ENCODE data around the gene OXCT1.
A peak's percentile ranks its signal among the peaks of the same experiment; 100 is the strongest.

OXCT1 gene

GRCh38 chr5:41793141-41793770, 77.0 kb downstream of the OXCT1 start:
- DNase-seq: no peak
- Histone ChIP-seq H3K27ac (ENCODE audit: low read depth, low read length) (no peak overlapping the region), H3K23ac (ENCODE audit: low read length) (no peak overlapping the region)

GRCh38 chr5:41790038-41790776, 80.0 kb downstream of the OXCT1 start:
- H3K27ac ChIP-seq (ENCODE audit: low read depth, low read length): no peak overlapping the region
- no peak for DNase-seq

More at GRCh38 chr5:41793141-41793770, 77.0 kb downstream of the OXCT1 start:
- Histone ChIP-seq H2BK120ac (ENCODE audit: low read depth, low read length) (no peak overlapping the region), H4K5ac (ENCODE audit: low read length) (no peak overlapping the region), H2BK5ac (ENCODE audit: low read length) (no peak overlapping the region), H2AK5ac (ENCODE audit: low read length) (no peak overlapping the region), H3K4me2 (ENCODE audit: low read length) (no peak overlapping the region), H3K4me1 (ENCODE audit: control insufficient read depth, low read depth, low read length) (peaks cover 2% of the 10 kb centered on the region), H3K4me3 (ENCODE audit: low read length) (no peak overlapping the region), H3K79me2 (ENCODE audit: control insufficient read depth, insufficient read depth, low read length) (no peaks in the 10 kb centered on the region), H3K56ac (ENCODE audit: low read length) (no peak overlapping the region), H3K18ac (ENCODE audit: low read length) (no peak overlapping the region), H4K8ac (ENCODE audit: low read depth, low read length) (no peak overlapping the region), H3K36me3 (ENCODE audit: control insufficient read depth, insufficient read depth, low read length) (no peaks in the 10 kb centered on the region), H2BK15ac (replicated peaks; ENCODE audit: low read depth) (no peak overlapping the region), H3K79me1 (ENCODE audit: low read length) (no peaks in the 10 kb centered on the region), H3K9ac (ENCODE audit: low read length) (no peak overlapping the region), H3K27me3 (ENCODE audit: insufficient read depth, low read length, poor library complexity) (no peaks in the 10 kb centered on the region), H3K4ac (ENCODE audit: low read depth, low read length) (no peak overlapping the region)
- no CpG with 5 or more reads among the region's 3 CpGs for WGBS (ENCODE audit: extremely low coverage, insufficient coverage, low lambda C conversion rate)

GRCh38 chr5:41789434-41789833, 80.8 kb downstream of the OXCT1 start:
- Histone ChIP-seq H2BK15ac (replicated peaks; ENCODE audit: low read depth) (no peak overlapping the region), H3K4me1 (ENCODE audit: control insufficient read depth, low read depth, low read length) (peaks cover under 1% of the 10 kb centered on the region), H3K4me2 (ENCODE audit: low read length) (no peak overlapping the region), H3K4ac (ENCODE audit: low read depth, low read length) (no peak overlapping the region), H2AK5ac (ENCODE audit: low read length) (no peak overlapping the region), H3K23ac (ENCODE audit: low read length) (no peak overlapping the region), H3K18ac (ENCODE audit: low read length) (no peak overlapping the region), H3K36me3 (ENCODE audit: control insufficient read depth, insufficient read depth, low read length) (no peaks in the 10 kb centered on the region), H4K8ac (ENCODE audit: low read depth, low read length) (no peak overlapping the region), H3K27ac (ENCODE audit: low read depth, low read length) (no peak overlapping the region), H3K27me3 (ENCODE audit: insufficient read depth, low read length, poor library complexity) (no peaks in the 10 kb centered on the region), H4K5ac (ENCODE audit: low read length) (no peak overlapping the region), H3K79me1 (ENCODE audit: low read length) (no peaks in the 10 kb centered on the region), H3K79me2 (ENCODE audit: control insufficient read depth, insufficient read depth, low read length) (no peaks in the 10 kb centered on the region), H3K56ac (ENCODE audit: low read length) (no peak overlapping the region), H3K9ac (ENCODE audit: low read length) (no peak overlapping the region), H2BK5ac (ENCODE audit: low read length) (no peak overlapping the region), H2BK120ac (ENCODE audit: low read depth, low read length) (no peak overlapping the region), H3K4me3 (ENCODE audit: low read length) (no peak overlapping the region)
- no CpG with 5 or more reads among the region's 1 CpG for WGBS (ENCODE audit: extremely low coverage, insufficient coverage, low lambda C conversion rate)
- DNase-seq: no peak

More at GRCh38 chr5:41790038-41790776, 80.0 kb downstream of the OXCT1 start:
- no peak overlapping the region for H3K18ac ChIP-seq (ENCODE audit: low read length)
- no peak overlapping the region for H2BK120ac ChIP-seq (ENCODE audit: low read depth, low read length)
- no peak overlapping the region for H3K4ac ChIP-seq (ENCODE audit: low read depth, low read length)
- no peak overlapping the region for H4K8ac ChIP-seq (ENCODE audit: low read depth, low read length)
- no peak overlapping the region for H2BK15ac ChIP-seq (replicated peaks; ENCODE audit: low read depth)
- WGBS (ENCODE audit: extremely low coverage, insufficient coverage, low lambda C conversion rate): no CpG with 5 or more reads among the region's 6 CpGs
- H3K23ac ChIP-seq (ENCODE audit: low read length): no peak overlapping the region
- no peaks in the 10 kb centered on the region for H3K36me3 ChIP-seq (ENCODE audit: control insufficient read depth, insufficient read depth, low read length)
- no peak overlapping the region for H4K5ac ChIP-seq (ENCODE audit: low read length)
- H2AK5ac ChIP-seq (ENCODE audit: low read length): no peak overlapping the region
- no peak overlapping the region for H3K4me2 ChIP-seq (ENCODE audit: low read length)
- no peak overlapping the region for H2BK5ac ChIP-seq (ENCODE audit: low read length)
- H3K4me1 ChIP-seq (ENCODE audit: control insufficient read depth, low read depth, low read length): peaks cover 2% of the 10 kb centered on the region
- H3K9ac ChIP-seq (ENCODE audit: low read length): no peak overlapping the region
- no peaks in the 10 kb centered on the region for H3K79me1 ChIP-seq (ENCODE audit: low read length)
- no peak overlapping the region for H3K56ac ChIP-seq (ENCODE audit: low read length)
- H3K4me3 ChIP-seq (ENCODE audit: low read length): no peak overlapping the region
- H3K79me2 ChIP-seq (ENCODE audit: control insufficient read depth, insufficient read depth, low read length): no peaks in the 10 kb centered on the region
- H3K27me3 ChIP-seq (ENCODE audit: insufficient read depth, low read length, poor library complexity): no peaks in the 10 kb centered on the region

GRCh38 chr5:41788941-41789368, 81.3 kb downstream of the OXCT1 start:
- Histone ChIP-seq H3K27me3 (ENCODE audit: insufficient read depth, low read length, poor library complexity) (no peaks in the 10 kb centered on the region), H3K4me3 (ENCODE audit: low read length) (no peak overlapping the region), H3K23ac (ENCODE audit: low read length) (no peak overlapping the region), H2BK5ac (ENCODE audit: low read length) (no peak overlapping the region), H3K27ac (ENCODE audit: low read depth, low read length) (no peak overlapping the region), H3K56ac (ENCODE audit: low read length) (no peak overlapping the region), H4K8ac (ENCODE audit: low read depth, low read length) (no peak overlapping the region), H3K79me2 (ENCODE audit: control insufficient read depth, insufficient read depth, low read length) (no peaks in the 10 kb centered on the region), H2BK120ac (ENCODE audit: low read depth, low read length) (no peak overlapping the region), H3K4me2 (ENCODE audit: low read length) (no peak overlapping the region), H3K18ac (ENCODE audit: low read length) (no peak overlapping the region), H3K9ac (ENCODE audit: low read length) (no peak overlapping the region), H3K4me1 (ENCODE audit: control insufficient read depth, low read depth, low read length) (no peaks in the 10 kb centered on the region), H3K79me1 (ENCODE audit: low read length) (no peaks in the 10 kb centered on the region), H3K36me3 (ENCODE audit: control insufficient read depth, insufficient read depth, low read length) (no peaks in the 10 kb centered on the region), H3K4ac (ENCODE audit: low read depth, low read length) (no peak overlapping the region), H2BK15ac (replicated peaks; ENCODE audit: low read depth) (no peak overlapping the region), H2AK5ac (ENCODE audit: low read length) (no peak overlapping the region), H4K5ac (ENCODE audit: low read length) (no peak overlapping the region)
- no peak for DNase-seq
- WGBS (ENCODE audit: extremely low coverage, insufficient coverage, low lambda C conversion rate): no CpG with 5 or more reads among the region's 2 CpGs

- no peaks in the 10 kb centered on the region for H3K36me3 ChIP-seq (ENCODE audit: control insufficient read depth, insufficient read depth, low read length)
- no peak overlapping the region for H3K4ac ChIP-seq (ENCODE audit: low read depth, low read length)
- no peaks in the 10 kb centered on the region for H3K79me2 ChIP-seq (ENCODE audit: control insufficient read depth, insufficient read depth, low read length)
- H3K18ac ChIP-seq (ENCODE audit: low read length): no peak overlapping the region
- no peak overlapping the region for H2BK5ac ChIP-seq (ENCODE audit: low read length)
- H2BK120ac ChIP-seq (ENCODE audit: low read depth, low read length): no peak overlapping the region
- H3K4me3 ChIP-seq (ENCODE audit: low read length): no peak overlapping the region
- no peak overlapping the region for H2AK5ac ChIP-seq (ENCODE audit: low read length)
- H3K27me3 ChIP-seq (ENCODE audit: insufficient read depth, low read length, poor library complexity): no peaks in the 10 kb centered on the region
- no peaks in the 10 kb centered on the region for H3K4me1 ChIP-seq (ENCODE audit: control insufficient read depth, low read depth, low read length)
- H4K5ac ChIP-seq (ENCODE audit: low read length): no peak overlapping the region
- H3K56ac ChIP-seq (ENCODE audit: low read length): no peak overlapping the region
- no peak overlapping the region for H2BK15ac ChIP-seq (replicated peaks; ENCODE audit: low read depth)
- H3K79me1 ChIP-seq (ENCODE audit: low read length): no peaks in the 10 kb centered on the region
- H3K4me2 ChIP-seq (ENCODE audit: low read length): no peak overlapping the region
- WGBS (ENCODE audit: extremely low coverage, insufficient coverage, low lambda C conversion rate): no CpG with 5 or more reads among the region's 2 CpGs
- H3K27ac ChIP-seq (ENCODE audit: low read depth, low read length): no peak overlapping the region
- peak; percentile 39 for DNase-seq
- no peak overlapping the region for H4K8ac ChIP-seq (ENCODE audit: low read depth, low read length)
- no peak overlapping the region for H3K9ac ChIP-seq (ENCODE audit: low read length)
- no peak overlapping the region for H3K23ac ChIP-seq (ENCODE audit: low read length)
Measured at GRCh38 chr5:41787265-41787664, 83.0 kb downstream of the OXCT1 start.
